Measurements from ENCODE around the gene PLCH2.

The PLCH2 gene

DNA sequence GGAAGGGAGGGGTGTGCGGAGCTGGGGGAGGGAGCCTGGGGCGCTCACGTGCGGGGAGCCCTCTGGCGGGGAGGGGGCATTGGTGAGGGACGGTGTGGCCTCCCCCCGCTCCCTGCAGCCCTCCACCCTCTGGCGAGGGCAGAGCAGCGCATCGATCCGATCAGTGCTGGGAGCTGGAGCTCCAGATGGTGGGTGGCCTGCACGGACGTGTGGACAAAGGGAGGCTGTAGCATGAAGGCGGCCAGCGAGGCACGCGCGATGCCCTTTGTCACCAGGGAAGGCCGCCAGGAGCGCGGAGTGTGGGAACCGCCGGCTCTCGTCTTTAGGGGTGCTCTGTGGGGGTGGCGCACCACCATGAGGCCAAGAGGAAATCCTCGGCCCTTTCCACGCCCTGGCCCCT lies 59.4 kb downstream of the PLCH2 start:
- Histone ChIP-seq H2AFZ (ENCODE audit: low read depth, low read length) (no peak overlapping the region), H4K20me1 (ENCODE audit: insufficient read depth, low read length) (peaks cover 45% of the 10 kb centered on the region), H3K9me3 (ENCODE audit: insufficient read depth, low read length, severe bottlenecking) (no peaks in the 10 kb centered on the region), H3K9ac (ENCODE audit: low read depth, low read length) (no peak overlapping the region), H3K4me1 (ENCODE audit: insufficient read depth, low read length) (peaks cover 16% of the 10 kb centered on the region), H3K79me2 (ENCODE audit: insufficient read depth, low read length) (no peaks in the 10 kb centered on the region), H3K4me2 (ENCODE audit: insufficient read depth, low read length) (no peak overlapping the region), H3K27ac (ENCODE audit: low read length) (no peak overlapping the region), H3K4me3 (ENCODE audit: low read depth in 1 of 2, low read length in 2 of 2) (no peak overlapping the region), H3K27me3 (ENCODE audit: insufficient read depth, low read length, poor library complexity) (peaks cover 10% of the 10 kb centered on the region), H3K36me3 (ENCODE audit: insufficient read depth, low read length) (no peaks in the 10 kb centered on the region)
- DNase-seq, result no peak
- ATAC-seq (ENCODE audit: insufficient read depth, low read depth), result no peak
- TF ChIP-seq, protein P1, sequence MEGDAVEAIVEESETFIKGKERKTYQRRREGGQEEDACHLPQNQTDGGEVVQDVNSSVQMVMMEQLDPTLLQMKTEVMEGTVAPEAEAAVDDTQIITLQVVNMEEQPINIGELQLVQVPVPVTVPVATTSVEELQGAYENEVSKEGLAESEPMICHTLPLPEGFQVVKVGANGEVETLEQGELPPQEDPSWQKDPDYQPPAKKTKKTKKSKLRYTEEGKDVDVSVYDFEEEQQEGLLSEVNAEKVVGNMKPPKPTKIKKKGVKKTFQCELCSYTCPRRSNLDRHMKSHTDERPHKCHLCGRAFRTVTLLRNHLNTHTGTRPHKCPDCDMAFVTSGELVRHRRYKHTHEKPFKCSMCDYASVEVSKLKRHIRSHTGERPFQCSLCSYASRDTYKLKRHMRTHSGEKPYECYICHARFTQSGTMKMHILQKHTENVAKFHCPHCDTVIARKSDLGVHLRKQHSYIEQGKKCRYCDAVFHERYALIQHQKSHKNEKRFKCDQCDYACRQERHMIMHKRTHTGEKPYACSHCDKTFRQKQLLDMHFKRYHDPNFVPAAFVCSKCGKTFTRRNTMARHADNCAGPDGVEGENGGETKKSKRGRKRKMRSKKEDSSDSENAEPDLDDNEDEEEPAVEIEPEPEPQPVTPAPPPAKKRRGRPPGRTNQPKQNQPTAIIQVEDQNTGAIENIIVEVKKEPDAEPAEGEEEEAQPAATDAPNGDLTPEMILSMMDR (IDR thresholded peaks at IDR 0.05; ENCODE audit: borderline replicate concordance, extremely low read depth, low read length, poor library complexity, severe bottlenecking), result no peak
- TF ChIP-seq EZH2 (IDR thresholded peaks at IDR 0.05; ENCODE audit: borderline replicate concordance, low read depth, low read length, severe bottlenecking), result no peak

- Histone ChIP-seq H3K36me3 (ENCODE audit: insufficient read depth, low read length) (no peaks in the 10 kb centered on the region), H3K4me1 (ENCODE audit: insufficient read depth, low read length) (peaks cover 16% of the 10 kb centered on the region), H3K9ac (ENCODE audit: low read depth, low read length) (no peak overlapping the region), H4K20me1 (ENCODE audit: insufficient read depth, low read length) (peaks cover 44% of the 10 kb centered on the region), H2AFZ (ENCODE audit: low read depth, low read length) (no peak overlapping the region), H3K79me2 (ENCODE audit: insufficient read depth, low read length) (no peaks in the 10 kb centered on the region), H3K9me3 (ENCODE audit: insufficient read depth, low read length, severe bottlenecking) (no peaks in the 10 kb centered on the region), H3K4me3 (ENCODE audit: low read depth in 1 of 2, low read length in 2 of 2) (no peak overlapping the region), H3K27me3 (ENCODE audit: insufficient read depth, low read length, poor library complexity) (peaks cover 5% of the 10 kb centered on the region), H3K27ac (ENCODE audit: low read length) (no peak overlapping the region), H3K4me2 (ENCODE audit: insufficient read depth, low read length) (no peak overlapping the region)
- no peak for TF ChIP-seq EZH2 (IDR thresholded peaks at IDR 0.05; ENCODE audit: borderline replicate concordance, low read depth, low read length, severe bottlenecking)
- TF ChIP-seq, protein P1 (IDR thresholded peaks at IDR 0.05; ENCODE audit: borderline replicate concordance, extremely low read depth, low read length, poor library complexity, severe bottlenecking), result no peak
- ATAC-seq (ENCODE audit: insufficient read depth, low read depth), result no peak
- DNase-seq, result no peak
Measured at GRCh38 chr1:2535981-2536380, 59.9 kb downstream of the PLCH2 start.

- H3K79me2 ChIP-seq (ENCODE audit: insufficient read depth, low read length), result no peaks in the 10 kb centered on the region
- no peak for ATAC-seq (ENCODE audit: insufficient read depth, low read depth)
- DNase-seq, result no peak
- no peak overlapping the region for H3K4me3 ChIP-seq (ENCODE audit: low read depth in 1 of 2, low read length in 2 of 2)
- TF ChIP-seq EZH2 (IDR thresholded peaks at IDR 0.05; ENCODE audit: borderline replicate concordance, low read depth, low read length, severe bottlenecking), result no peak
- TF ChIP-seq, protein P1 (IDR thresholded peaks at IDR 0.05; ENCODE audit: borderline replicate concordance, extremely low read depth, low read length, poor library complexity, severe bottlenecking), result no peak
- no peak overlapping the region for H2AFZ ChIP-seq (ENCODE audit: low read depth, low read length)
- no peaks in the 10 kb centered on the region for H3K36me3 ChIP-seq (ENCODE audit: insufficient read depth, low read length)
- no peak overlapping the region for H3K4me2 ChIP-seq (ENCODE audit: insufficient read depth, low read length)
- peaks cover 18% of the 10 kb centered on the region for H3K4me1 ChIP-seq (ENCODE audit: insufficient read depth, low read length)
- peaks cover 4% of the 10 kb centered on the region for H3K27me3 ChIP-seq (ENCODE audit: insufficient read depth, low read length, poor library complexity)
- H3K27ac ChIP-seq (ENCODE audit: low read length), result no peak overlapping the region
- no peak overlapping the region for H3K9ac ChIP-seq (ENCODE audit: low read depth, low read length)
- peaks cover 51% of the 10 kb centered on the region for H4K20me1 ChIP-seq (ENCODE audit: insufficient read depth, low read length)
- H3K9me3 ChIP-seq (ENCODE audit: insufficient read depth, low read length, severe bottlenecking), result no peaks in the 10 kb centered on the region
Measured at GRCh38 chr1:2537784-2538115, 61.7 kb downstream of the PLCH2 start.

GRCh38 chr1:2538376-2538775 lies 62.3 kb downstream of the PLCH2 start:
- peaks cover 54% of the 10 kb centered on the region for H4K20me1 ChIP-seq (ENCODE audit: insufficient read depth, low read length)
- H3K4me1 ChIP-seq (ENCODE audit: insufficient read depth, low read length), result peaks cover 24% of the 10 kb centered on the region
- TF ChIP-seq, protein P1 (IDR thresholded peaks at IDR 0.05; ENCODE audit: borderline replicate concordance, extremely low read depth, low read length, poor library complexity, severe bottlenecking), result no peak
- no peak for TF ChIP-seq EZH2 (IDR thresholded peaks at IDR 0.05; ENCODE audit: borderline replicate concordance, low read depth, low read length, severe bottlenecking)
- no peak overlapping the region for H3K9ac ChIP-seq (ENCODE audit: low read depth, low read length)
- no peak overlapping the region for H3K4me2 ChIP-seq (ENCODE audit: insufficient read depth, low read length)
- H3K4me3 ChIP-seq (ENCODE audit: low read depth in 1 of 2, low read length in 2 of 2), result no peak overlapping the region
- peaks cover 4% of the 10 kb centered on the region for H3K27me3 ChIP-seq (ENCODE audit: insufficient read depth, low read length, poor library complexity)
- H3K79me2 ChIP-seq (ENCODE audit: insufficient read depth, low read length), result no peaks in the 10 kb centered on the region
- no peak overlapping the region for H2AFZ ChIP-seq (ENCODE audit: low read depth, low read length)
- DNase-seq (no peak), ATAC-seq (ENCODE audit: insufficient read depth, low read depth) (no peak)
- no peaks in the 10 kb centered on the region for H3K36me3 ChIP-seq (ENCODE audit: insufficient read depth, low read length)
- no peak overlapping the region for H3K27ac ChIP-seq (ENCODE audit: low read length)
- H3K9me3 ChIP-seq (ENCODE audit: insufficient read depth, low read length, severe bottlenecking), result no peaks in the 10 kb centered on the region

All from DND-41 (cell line).